Thyroid gland (tissue), 4 donors: ENCODE measurements around the gene NDC80. TPM values are rescaled to one million over a fixed set of nuclear protein-coding genes. Genes with fewer than 3 reads are reported as not detected.
"Not testable (repeated sequence)": the region's sequence is repeated elsewhere in the genome, so short reads cannot be mapped to it uniquely, and the experiment has no call there.

Source experiments
- DNase-seq, 2 donors: peaks; one replicate each; pipeline ENCODE4 v3.0.0-alpha.2; 2019
- H3K27ac ChIP-seq, 3 donors: fragments of 200-600 bp; sonication (generic); 1 replicate in 2 of 3; 2 replicates in 1 of 3; pipeline ENCODE4 v1.5.1; 2016 to 2019; ENCODE audit warnings: mild to moderate bottlenecking in 1 of 3, moderate library complexity in 1 of 3
- H3K27me3 ChIP-seq: fragments of 200-600 bp; sonication (generic); one replicate; pipeline ENCODE4 v1.5.1; 2019
- H3K36me3 ChIP-seq, 2 donors: fragments of 200-600 bp; sonication (generic); one replicate each; pipeline ENCODE4 v1.5.1; 2016 to 2019
- H3K4me1 ChIP-seq, 2 donors: fragments of 200-600 bp; sonication (generic); one replicate each; pipeline ENCODE4 v1.5.1; 2017 to 2019
- H3K4me3 ChIP-seq, 3 donors: fragments of 200-600 bp; sonication (generic); replicated peaks in 1 of 3; 1 replicate in 2 of 3; 2 replicates in 1 of 3; pipeline ENCODE4 v1.5.1; 2016; ENCODE audit warnings: mild to moderate bottlenecking in 1 of 3
- H3K9me3 ChIP-seq: fragments of 200-600 bp; sonication (generic); one replicate; pipeline ENCODE4 v1.5.1; 2017
- CTCF ChIP-seq, 6 experiments: fragments of 200-600 bp in 3 of 6; fragments of 450-650 bp in 3 of 6; sonication (generic) in 3 of 6; IDR thresholded peaks; one replicate each; pipeline ENCODE4 v1.5.1; 2016 to 2019; ENCODE audit warnings: antibody characterized with exemption in 6 of 6, mild to moderate bottlenecking in 2 of 6, inconsistent platforms in 1 of 6, moderate library complexity in 1 of 6
- POLR2A ChIP-seq, 2 donors: fragments of 450-650 bp; IDR thresholded peaks; one replicate each; pipeline ENCODE4 v1.6.1; 2017; ENCODE audit warnings: antibody characterized with exemption in 2 of 2, mild to moderate bottlenecking in 2 of 2, moderate library complexity in 1 of 2
- WGBS, 2 donors: methylation state at CpG; one replicate each; pipeline ENCODE4 v1.1.5; 2017; 5-methylcytosine and 5-hydroxymethylcytosine counted together
- intact Hi-C: fragments of 100-400 bp; cut with DNase I; formaldehyde crosslinking; loops from one replicate; pipeline ENCODE4 v1.15.1; 2023
- small RNA-seq: library from RNA; depleted of rRNA; stranded (forward); fragments of <200 nt; gene quantifications from one replicate; pipeline ENCODE3, GENCODE V24; 2016
- total RNA-seq, 4 donors: library from RNA; depleted of rRNA; stranded (reverse); fragments of >200 nt; gene quantifications; one replicate each; pipeline ENCODE4 v1.2.3, GENCODE V29; 2016

The NDC80 gene
- total RNA-seq, 4 donors from 2014 or later: 0.33 to 1.4 (median 0.81) TPM; not detected in 1

DNA sequence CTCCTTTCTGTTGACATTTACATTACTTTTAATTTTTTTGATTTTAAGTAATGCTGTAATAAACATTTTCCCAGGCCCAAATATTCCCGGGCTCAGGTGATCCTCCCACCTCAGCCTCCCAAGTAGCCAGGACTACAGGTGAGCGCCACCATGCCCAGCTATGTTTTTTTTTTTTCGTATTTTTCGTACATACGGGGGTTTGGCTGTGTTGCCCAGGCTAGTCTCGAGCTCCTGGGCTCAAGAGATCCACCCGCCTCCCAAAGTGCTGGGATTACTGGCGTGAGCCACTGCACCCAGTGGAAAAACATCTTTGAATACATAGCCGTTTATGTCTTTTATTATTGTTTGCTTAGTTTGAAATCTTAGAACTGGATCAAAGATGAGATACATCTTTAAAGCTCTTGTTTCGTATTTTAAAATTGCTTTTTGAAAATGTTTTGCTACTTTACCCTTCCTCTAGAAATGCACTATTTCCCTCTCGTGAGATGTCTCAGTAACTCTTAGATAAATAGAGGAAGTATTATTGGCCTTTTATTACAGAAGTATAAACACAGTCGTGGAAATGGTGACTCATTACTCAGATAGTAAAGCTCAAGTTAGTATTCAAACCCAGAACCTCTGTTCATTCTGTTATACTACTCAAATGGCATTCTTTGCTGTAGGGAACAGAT, 86.6 kb downstream of the NDC80 start:
- Histone ChIP-seq H3K4me3 (no peak overlapping the region), H3K27me3 (no peaks in the 10 kb centered on the region), H3K4me1 (peaks cover 15 to 17% of the 10 kb centered on the region in 2 donors), H3K27ac (peak overlapping the region in 1 of 3 donors; percentile 4), H3K9me3 (no peaks in the 10 kb centered on the region), H3K36me3 (no peaks in the 10 kb centered on the region)
- no peak for TF ChIP-seq POLR2A (IDR thresholded peaks at IDR 0.05)
- intact Hi-C loops: loop anchor here (10.0 kb wide), 1 partner anchor 83 kb away; the partner anchor contains the start of genes METTL4 and NDC80
- WGBS, 2 donors: 66 to 76% methylated on average over 12 of the region's 12 CpGs
- no peak for DNase-seq

DNA sequence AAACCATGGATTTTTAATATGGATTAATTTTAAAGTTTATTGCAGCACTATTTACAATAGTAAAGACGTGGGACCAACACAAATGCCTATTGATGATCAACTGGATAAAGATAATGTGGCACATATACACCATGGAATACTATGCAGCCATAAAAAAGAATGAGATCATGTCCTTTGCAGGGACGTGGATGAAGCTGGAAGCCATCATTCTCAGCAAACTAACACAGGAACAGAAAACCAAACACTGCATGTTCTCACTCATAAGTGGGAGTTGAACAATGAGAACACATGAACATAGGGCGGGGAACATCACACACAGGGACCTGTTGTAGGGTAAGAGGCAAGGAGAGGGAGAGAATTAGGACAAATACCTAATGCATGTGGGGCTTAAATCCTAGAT, 89.5 kb downstream of the NDC80 start:
- intact Hi-C loops, DNase-seq, H3K36me3 ChIP-seq, H3K9me3 ChIP-seq, H3K27ac ChIP-seq, H3K27me3 ChIP-seq, H3K4me3 ChIP-seq: not testable (repeated sequence)
- H3K4me1 ChIP-seq: peaks cover 13 to 17% of the 10 kb centered on the region in 2 donors
- WGBS, 2 donors: 95 to 98% methylated on average over 3 of the region's 3 CpGs

- intact Hi-C loops, H3K9me3 ChIP-seq, H3K27me3 ChIP-seq, H3K27ac ChIP-seq, H3K36me3 ChIP-seq, DNase-seq, H3K4me3 ChIP-seq: not testable (repeated sequence)
- peaks cover 8 to 12% of the 10 kb centered on the region in 2 donors for H3K4me1 ChIP-seq
- 92 to 95% methylated on average over 7 of the region's 7 CpGs for WGBS, 2 donors
Observed at GRCh38 chr18:2662288-2662687, 90.9 kb downstream of the NDC80 start.

DNA sequence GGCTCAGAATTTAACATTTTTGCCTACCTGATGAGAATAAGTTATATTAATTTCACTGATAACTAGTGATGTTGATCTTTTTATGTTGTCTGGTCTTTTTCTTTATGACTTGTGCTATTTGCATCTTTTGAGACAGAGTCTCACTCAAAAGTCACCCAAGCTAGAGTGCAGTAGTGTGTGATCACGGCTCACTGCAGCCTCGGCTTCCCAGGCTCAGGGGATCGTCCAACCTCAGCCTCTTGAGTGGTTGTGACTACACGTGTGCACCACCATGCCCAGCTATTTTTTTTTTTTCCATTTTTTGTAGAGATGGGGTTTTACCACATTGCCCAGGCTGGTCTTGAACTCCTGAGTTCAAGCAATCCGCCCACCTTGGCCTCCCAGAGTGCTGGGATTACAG, 91.6 kb downstream of the NDC80 start:
- WGBS, 2 donors: 54 to 67% methylated on average over 5 of the region's 5 CpGs
- H3K27me3 ChIP-seq: no peaks in the 10 kb centered on the region
- TF ChIP-seq POLR2A (IDR thresholded peaks at IDR 0.05): no peak
- TF ChIP-seq CTCF (IDR thresholded peaks at IDR 0.05): no peak
- peaks cover 12% of the 10 kb centered on the region in 2 donors for H3K36me3 ChIP-seq
- H3K27ac ChIP-seq: no peak overlapping the region
- no peaks in the 10 kb centered on the region for H3K9me3 ChIP-seq
- H3K4me1 ChIP-seq: peaks cover 4 to 5% of the 10 kb centered on the region in 2 donors
- intact Hi-C loops: no loop called here
- no peak overlapping the region for H3K4me3 ChIP-seq
- peak in 1 of 2 donors; percentile 45 for DNase-seq

Small RNA genes lying within 50 kb of the gene (small RNA-seq; reads per million reads assigned to genes)
- gene RF00019 (not detected), gene RF01233 (not detected), gene RNU6-340P (not detected)

Other genes with a start within 250 kb of the NDC80 start
- gene METTL4, start 52 bp upstream of the NDC80 start, total RNA-seq: 10 to 100 TPM in 3 of 4 donors, 1 to 10 TPM in 1; 9.9 to 21.8 (median 16.5) TPM
- gene SMCHD1, start 84.2 kb downstream of the NDC80 start, total RNA-seq: 100 to 1,000 TPM in 1 of 4 donors, 10 to 100 TPM in 3; 70.7 to 125 (median 76.8) TPM